ENCODE results near the gene RFNG.

Gene RFNG

GRCh38 chr17:82073446-82073845 is 21.8 kb upstream of the RFNG start:
- no peak for DNase-seq (ENCODE audit: low read depth)
- no peak for TF ChIP-seq CTCF (conservative IDR thresholded peaks at IDR 0.05; ENCODE audit: low read depth, low read length)
- H3K4me3 ChIP-seq (ENCODE audit: low read depth, low read length) = no peak overlapping the region

GRCh38 chr17:82072827-82073226 is 21.2 kb upstream of the RFNG start:
- no peak for TF ChIP-seq CTCF (conservative IDR thresholded peaks at IDR 0.05; ENCODE audit: low read depth, low read length)
- no peak for DNase-seq (ENCODE audit: low read depth)
- H3K4me3 ChIP-seq (ENCODE audit: low read depth, low read length) = no peak overlapping the region

GRCh38 chr17:82070611-82071010 is 19.0 kb upstream of the RFNG start:
- H3K4me3 ChIP-seq (ENCODE audit: low read depth, low read length) = no peak overlapping the region
- DNase-seq (ENCODE audit: low read depth) = no peak

GRCh38 chr17:82065638-82066303 is 14.2 kb upstream of the RFNG start, which contains the start of gene DUS1L:
TSS of gene DUS1L (minus strand) at chr17:82065804. CDS start at chr17:82065059, 745 bp downstream.
- DNase-seq (ENCODE audit: low read depth) = peak; percentile 53

More at GRCh38 chr17:82070611-82071010, 19.0 kb upstream of the RFNG start:
- TF ChIP-seq CTCF (conservative IDR thresholded peaks at IDR 0.05; ENCODE audit: low read depth, low read length) = no peak

GRCh38 chr17:82065193-82065637 is 13.6 kb upstream of the RFNG start:
- TF ChIP-seq CTCF (conservative IDR thresholded peaks at IDR 0.05; ENCODE audit: low read depth, low read length) = no peak
- peak; percentile 39 for DNase-seq (ENCODE audit: low read depth)

More at GRCh38 chr17:82065638-82066303, 14.2 kb upstream of the RFNG start, which contains the start of gene DUS1L:
- TF ChIP-seq CTCF (conservative IDR thresholded peaks at IDR 0.05; ENCODE audit: low read depth, low read length) = no peak
- H3K4me3 ChIP-seq (ENCODE audit: low read depth, low read length) = peak within 1 kb of the TSS; percentile 76

GRCh38 chr17:82064433-82065192 is 13.0 kb upstream of the RFNG start:
- no peak for TF ChIP-seq CTCF (conservative IDR thresholded peaks at IDR 0.05; ENCODE audit: low read depth, low read length)
- H3K4me3 ChIP-seq (ENCODE audit: low read depth, low read length) = peak overlapping the region; percentile 76

More at GRCh38 chr17:82065193-82065637, 13.6 kb upstream of the RFNG start:
- H3K4me3 ChIP-seq (ENCODE audit: low read depth, low read length) = peak overlapping the region; percentile 76

More at GRCh38 chr17:82064433-82065192, 13.0 kb upstream of the RFNG start:
- no peak for DNase-seq (ENCODE audit: low read depth)
